ENCODE results near the gene TEPSIN.

Gene TEPSIN

DNA sequence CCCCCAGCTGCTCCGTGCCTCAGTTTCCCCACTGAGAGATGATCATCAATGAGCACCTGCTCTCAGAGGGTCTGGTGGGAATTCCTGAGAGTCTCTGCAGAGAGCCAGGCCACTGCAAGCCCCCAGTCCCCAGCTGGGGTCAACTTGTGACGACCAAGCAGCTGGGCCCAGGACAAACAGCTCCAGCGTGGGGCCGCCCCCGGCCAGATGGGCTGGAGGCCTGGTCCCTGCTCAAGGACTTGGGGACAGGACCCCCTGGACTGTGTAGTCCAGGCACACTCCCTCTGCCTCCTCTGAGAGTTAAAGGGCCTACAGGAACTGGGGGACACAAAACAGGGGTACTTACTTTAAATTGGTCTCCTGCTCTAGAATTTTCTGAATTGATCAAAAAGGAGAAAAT lies 56.3 kb downstream of the TEPSIN start:
- no peak for DNase-seq (ENCODE audit: low read depth)

- no peak for DNase-seq (ENCODE audit: low read depth)
Measured at GRCh38 chr17:81181811-81182185, 57.1 kb downstream of the TEPSIN start.

DNA sequence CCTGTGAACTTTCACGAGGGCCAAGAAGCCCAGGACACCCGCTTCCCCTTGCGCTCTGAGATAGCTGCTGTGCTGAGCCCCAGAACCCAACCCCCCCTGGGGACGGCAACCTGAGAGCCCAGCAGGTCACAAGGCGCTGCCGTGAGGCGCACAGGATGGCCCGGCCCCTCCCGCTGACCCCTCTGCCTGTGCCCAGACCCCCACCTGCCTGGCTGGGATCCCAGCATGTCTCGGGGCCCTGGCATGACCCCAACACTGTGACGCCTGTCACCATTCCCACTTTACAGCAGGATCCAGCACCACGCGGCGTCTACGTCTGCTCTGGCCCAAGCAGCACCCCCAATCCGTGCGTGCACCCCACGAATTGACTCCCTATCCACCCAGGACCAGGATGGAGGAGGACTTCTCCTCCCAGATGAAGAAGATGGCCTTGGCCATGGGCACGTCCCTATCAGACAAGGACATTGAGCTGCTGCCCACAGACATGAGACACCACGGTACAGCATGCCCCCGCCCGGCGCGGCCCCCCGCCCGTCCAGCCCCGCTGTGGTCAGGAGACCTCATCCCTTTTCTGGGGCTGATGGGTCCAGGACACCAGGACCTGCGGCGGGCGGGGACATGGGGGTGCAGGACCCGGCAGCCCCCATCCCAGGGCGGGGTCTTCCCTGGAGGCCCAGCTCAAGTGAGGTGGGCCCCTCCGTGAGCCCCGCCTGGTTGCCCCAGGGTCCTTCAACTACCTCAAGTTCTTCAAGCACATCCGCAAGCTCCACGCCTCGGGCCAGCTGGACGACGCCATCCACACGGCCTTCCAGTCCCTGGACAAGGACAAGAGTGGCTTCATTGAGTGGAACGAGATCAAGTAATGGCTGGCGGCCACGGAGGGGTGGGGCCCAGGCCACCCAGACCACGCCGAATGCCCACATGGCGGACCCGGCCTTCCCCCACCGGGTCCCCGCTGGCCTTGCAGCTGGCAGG lies 57.7 kb downstream of the TEPSIN start:
- no peak for DNase-seq (ENCODE audit: low read depth)

GRCh38 chr17:81179861-81180260 lies 59.0 kb downstream of the TEPSIN start:
- DNase-seq (ENCODE audit: low read depth): no peak

GRCh38 chr17:81179220-81179619 lies 59.6 kb downstream of the TEPSIN start:
- DNase-seq (ENCODE audit: low read depth): no peak

Data from CMK (cell line).